ENCODE results near the gene ZNF526.

DNA sequence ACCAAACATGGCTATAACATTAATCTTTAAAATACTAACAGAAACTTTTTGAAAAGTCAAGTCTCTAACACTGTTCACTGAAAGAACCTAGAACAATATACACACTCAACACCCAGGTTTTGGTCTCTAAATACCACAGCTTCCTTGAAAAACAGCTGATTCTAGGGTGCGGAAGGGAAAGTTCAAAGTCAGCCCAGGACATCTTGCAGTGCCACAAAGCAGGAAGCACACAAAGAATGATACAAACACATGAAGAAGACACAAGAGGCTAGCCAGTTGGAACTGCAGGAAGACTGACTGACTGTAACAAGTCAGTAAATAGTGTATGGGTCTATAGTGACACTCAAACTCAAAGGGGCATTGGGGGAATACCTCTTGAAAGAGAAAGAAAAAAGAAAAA is 7.2 kb upstream of the ZNF526 start:
- TF ChIP-seq, protein P1, sequence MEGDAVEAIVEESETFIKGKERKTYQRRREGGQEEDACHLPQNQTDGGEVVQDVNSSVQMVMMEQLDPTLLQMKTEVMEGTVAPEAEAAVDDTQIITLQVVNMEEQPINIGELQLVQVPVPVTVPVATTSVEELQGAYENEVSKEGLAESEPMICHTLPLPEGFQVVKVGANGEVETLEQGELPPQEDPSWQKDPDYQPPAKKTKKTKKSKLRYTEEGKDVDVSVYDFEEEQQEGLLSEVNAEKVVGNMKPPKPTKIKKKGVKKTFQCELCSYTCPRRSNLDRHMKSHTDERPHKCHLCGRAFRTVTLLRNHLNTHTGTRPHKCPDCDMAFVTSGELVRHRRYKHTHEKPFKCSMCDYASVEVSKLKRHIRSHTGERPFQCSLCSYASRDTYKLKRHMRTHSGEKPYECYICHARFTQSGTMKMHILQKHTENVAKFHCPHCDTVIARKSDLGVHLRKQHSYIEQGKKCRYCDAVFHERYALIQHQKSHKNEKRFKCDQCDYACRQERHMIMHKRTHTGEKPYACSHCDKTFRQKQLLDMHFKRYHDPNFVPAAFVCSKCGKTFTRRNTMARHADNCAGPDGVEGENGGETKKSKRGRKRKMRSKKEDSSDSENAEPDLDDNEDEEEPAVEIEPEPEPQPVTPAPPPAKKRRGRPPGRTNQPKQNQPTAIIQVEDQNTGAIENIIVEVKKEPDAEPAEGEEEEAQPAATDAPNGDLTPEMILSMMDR (IDR thresholded peaks at IDR 0.05) = no peak
- no peak for TF ChIP-seq POLR2A (IDR thresholded peaks at IDR 0.05)
